Cardiac muscle cell (in vitro differentiated cells and primary cell): ENCODE measurements around the gene ZCCHC3. TPM values are rescaled to one million over a fixed set of nuclear protein-coding genes. Genes with fewer than 3 reads are reported as not detected.

ENCODE experiments used
- DNase-seq, 2 donors: peaks; one replicate each; pipeline versions ENCODE4 v3.0.0 to v3.0.0-alpha.2; 2010 to 2017; ENCODE audit warnings: low read depth in 1 of 2, low spot score in 1 of 2
- H3K27ac ChIP-seq: fragments of 200-600 bp; sonication (generic); 2 replicates; pipeline ENCODE4 v1.5.1; 2016
- H3K27me3 ChIP-seq: fragments of 200-600 bp; sonication (generic); 2 replicates; pipeline ENCODE4 v1.6.0; 2016; ENCODE audit warnings: control low read depth
- H3K36me3 ChIP-seq: fragments of 200-600 bp; sonication (generic); 2 replicates; pipeline ENCODE4 v1.5.1; 2016; ENCODE audit warnings: control low read depth
- H3K4me1 ChIP-seq: fragments of 200-600 bp; sonication (generic); 2 replicates; pipeline ENCODE4 v1.8.1; 2017; ENCODE audit warnings: low read depth, mild to moderate bottlenecking, mixed run types
- H3K4me3 ChIP-seq: fragments of 200-600 bp; sonication (generic); 2 replicates; pipeline ENCODE4 v1.5.1; 2016; ENCODE audit warnings: mild to moderate bottlenecking
- H3K9me3 ChIP-seq: fragments of 200-600 bp; sonication (generic); 2 replicates; pipeline ENCODE4 v1.5.1; 2017; ENCODE audit warnings: low read depth, mild to moderate bottlenecking, control low read depth
- polyA plus RNA-seq: library from polyadenylated mRNA; unstranded; fragments of >200 nt; fragmentation: Nextera tagmentation; extraction: Ambion mirVana; gene quantifications from 2 replicates; pipeline ENCODE4 v1.2.1, GENCODE V29; 2016
- total RNA-seq: library from RNA; depleted of rRNA; stranded (reverse); fragments of >200 nt; gene quantifications from 2 replicates; pipeline ENCODE4 v1.2.3, GENCODE V29; 2016
- TF ChIP-seq, protein P1 (sequence below): IDR thresholded peaks from 2 replicates; pipeline ENCODE4 v1.5.1; 2012; ENCODE audit warnings: low read depth, mild to moderate bottlenecking, low read length

ZCCHC3 gene
- total and polyA plus RNA-seq, 2 experiments from 2014 or later, result 43.7 to 63.8 TPM

DNA sequence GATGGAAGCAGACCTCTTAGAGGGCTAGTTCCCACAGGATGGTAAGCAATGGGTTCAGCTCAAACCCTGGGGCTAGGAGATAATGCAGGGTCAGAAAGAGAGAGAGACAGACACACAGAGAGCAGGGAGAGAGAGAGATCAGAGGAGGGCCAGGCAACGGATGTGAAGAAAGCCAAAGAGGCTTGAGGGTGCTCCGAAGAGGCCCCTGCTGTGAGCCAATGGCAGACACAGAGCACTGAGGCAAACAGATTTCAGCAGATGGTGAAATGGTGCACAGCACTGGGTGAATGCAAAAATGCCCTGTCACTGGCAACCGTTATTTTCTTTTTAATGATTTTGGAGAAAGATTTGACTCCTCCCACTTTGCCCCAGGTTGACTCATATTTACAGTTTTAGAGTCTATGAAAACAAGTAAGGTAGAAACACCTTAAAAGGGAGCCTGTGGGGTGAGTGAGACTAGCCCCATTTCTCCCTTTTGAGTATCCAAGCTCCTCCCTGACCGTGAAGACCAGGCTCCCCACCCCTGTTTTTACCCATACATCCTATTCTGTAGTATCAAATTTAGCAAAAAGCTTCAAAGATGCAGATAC lies 39.0 kb upstream of the ZCCHC3 start:
- DNase-seq, result no peak
- no peaks in the 10 kb centered on the region for H3K36me3 ChIP-seq
- peaks cover 68% of the 10 kb centered on the region for H3K27me3 ChIP-seq
- H3K9me3 ChIP-seq, result no peaks in the 10 kb centered on the region
- no peak overlapping the region for H3K4me3 ChIP-seq
- H3K27ac ChIP-seq, result no peak overlapping the region
- TF ChIP-seq, protein P1, sequence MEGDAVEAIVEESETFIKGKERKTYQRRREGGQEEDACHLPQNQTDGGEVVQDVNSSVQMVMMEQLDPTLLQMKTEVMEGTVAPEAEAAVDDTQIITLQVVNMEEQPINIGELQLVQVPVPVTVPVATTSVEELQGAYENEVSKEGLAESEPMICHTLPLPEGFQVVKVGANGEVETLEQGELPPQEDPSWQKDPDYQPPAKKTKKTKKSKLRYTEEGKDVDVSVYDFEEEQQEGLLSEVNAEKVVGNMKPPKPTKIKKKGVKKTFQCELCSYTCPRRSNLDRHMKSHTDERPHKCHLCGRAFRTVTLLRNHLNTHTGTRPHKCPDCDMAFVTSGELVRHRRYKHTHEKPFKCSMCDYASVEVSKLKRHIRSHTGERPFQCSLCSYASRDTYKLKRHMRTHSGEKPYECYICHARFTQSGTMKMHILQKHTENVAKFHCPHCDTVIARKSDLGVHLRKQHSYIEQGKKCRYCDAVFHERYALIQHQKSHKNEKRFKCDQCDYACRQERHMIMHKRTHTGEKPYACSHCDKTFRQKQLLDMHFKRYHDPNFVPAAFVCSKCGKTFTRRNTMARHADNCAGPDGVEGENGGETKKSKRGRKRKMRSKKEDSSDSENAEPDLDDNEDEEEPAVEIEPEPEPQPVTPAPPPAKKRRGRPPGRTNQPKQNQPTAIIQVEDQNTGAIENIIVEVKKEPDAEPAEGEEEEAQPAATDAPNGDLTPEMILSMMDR, result no peak
- no peaks in the 10 kb centered on the region for H3K4me1 ChIP-seq

GRCh38 chr20:258963-259362 lies 38.4 kb upstream of the ZCCHC3 start:
- DNase-seq, result peak in 1 of 2 donors; percentile 40
- TF ChIP-seq, protein P1, result peak; percentile 34
- Histone ChIP-seq H3K4me1 (no peaks in the 10 kb centered on the region), H3K27ac (no peak overlapping the region), H3K36me3 (no peaks in the 10 kb centered on the region), H3K9me3 (no peaks in the 10 kb centered on the region), H3K27me3 (peaks cover 71% of the 10 kb centered on the region), H3K4me3 (no peak overlapping the region)

DNA sequence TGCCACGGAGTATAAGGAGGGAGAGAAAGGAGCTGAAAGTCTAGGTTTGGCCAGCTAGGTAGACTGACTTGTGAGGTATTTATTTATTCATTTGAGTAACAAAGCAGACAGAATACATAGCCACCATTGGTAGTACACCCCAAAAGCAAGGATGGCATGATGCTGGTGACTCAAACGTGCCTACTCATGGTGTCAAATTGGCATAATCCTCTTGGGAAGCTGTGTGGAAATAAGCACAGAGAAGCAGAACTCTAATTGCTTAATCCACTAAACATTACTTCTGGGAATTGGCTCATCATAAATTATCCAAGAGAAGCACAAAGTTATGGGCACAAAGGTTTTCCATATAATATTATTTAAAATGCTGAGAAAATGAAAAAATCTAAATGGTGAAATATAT lies 37.4 kb upstream of the ZCCHC3 start:
- H3K4me3 ChIP-seq, result no peak overlapping the region
- no peaks in the 10 kb centered on the region for H3K36me3 ChIP-seq
- H3K27ac ChIP-seq, result no peak overlapping the region
- no peaks in the 10 kb centered on the region for H3K9me3 ChIP-seq
- DNase-seq, result no peak
- peaks cover 76% of the 10 kb centered on the region for H3K27me3 ChIP-seq
- TF ChIP-seq, protein P1, result no peak
- no peaks in the 10 kb centered on the region for H3K4me1 ChIP-seq

DNA sequence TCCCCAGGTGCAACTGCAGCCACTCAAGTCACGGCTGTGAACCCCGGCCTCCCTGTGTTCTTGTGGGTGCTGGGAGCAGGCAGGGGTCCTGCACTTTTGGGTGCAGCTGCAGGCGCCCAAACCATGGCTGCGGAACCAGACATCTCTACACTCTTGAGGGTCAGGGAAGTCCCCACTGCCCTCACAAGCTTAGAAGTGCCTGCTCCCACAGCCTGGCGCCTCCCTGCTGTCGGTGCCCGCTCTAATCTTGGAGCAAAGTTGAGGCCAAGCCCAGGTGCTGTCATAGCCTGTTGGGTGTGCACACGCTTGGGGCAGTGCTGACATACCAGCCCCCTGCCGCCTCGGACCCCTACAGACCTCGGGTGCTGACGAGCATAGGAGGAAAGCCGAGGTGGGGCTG lies 33.7 kb upstream of the ZCCHC3 start:
- no peak for DNase-seq
- H3K4me1 ChIP-seq, result no peaks in the 10 kb centered on the region
- no peak overlapping the region for H3K4me3 ChIP-seq
- H3K36me3 ChIP-seq, result no peaks in the 10 kb centered on the region
- H3K27me3 ChIP-seq, result peaks cover 47% of the 10 kb centered on the region
- no peaks in the 10 kb centered on the region for H3K9me3 ChIP-seq
- TF ChIP-seq, protein P1, result no peak
- no peak overlapping the region for H3K27ac ChIP-seq

- Histone ChIP-seq H3K9me3 (no peaks in the 10 kb centered on the region), H3K4me1 (no peaks in the 10 kb centered on the region), H3K36me3 (peaks cover 3% of the 10 kb centered on the region), H3K4me3 (peak overlapping the region; percentile 16), H3K27me3 (peaks cover 22% of the 10 kb centered on the region), H3K27ac (no peak overlapping the region)
- TF ChIP-seq, protein P1, result peak; percentile 92
- DNase-seq, result peak; percentile 84 to 91
Observed at GRCh38 chr20:266596-267562, 30.5 kb upstream of the ZCCHC3 start.
